ENCODE measurements around the gene SMIM28. TPM values are rescaled to one million over a fixed set of nuclear protein-coding genes. Genes with fewer than 3 reads are reported as not detected.

Gene SMIM28
- total RNA-seq, 2 donors from 2014 or later: not detected

DNA sequence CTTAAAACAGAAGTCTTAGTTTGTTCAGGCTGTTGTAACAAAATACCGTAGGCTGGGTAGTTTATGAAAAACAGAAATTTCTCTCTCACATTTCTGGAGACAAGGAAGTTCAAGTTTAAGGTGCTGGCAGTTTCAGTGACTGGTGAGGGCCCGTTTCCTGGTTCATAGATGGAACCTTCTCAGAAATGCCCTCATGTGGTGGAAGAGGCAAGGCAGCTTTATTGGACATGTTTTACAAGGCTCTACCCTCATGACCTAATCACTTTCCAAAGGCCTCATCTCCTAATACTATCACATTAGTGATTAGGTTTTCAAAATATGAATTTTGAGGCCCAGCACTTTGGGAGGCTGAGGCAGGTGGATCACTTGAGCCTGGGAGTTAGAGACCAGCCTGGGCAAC lies 28.7 kb downstream of the SMIM28 start:
- Mint-ChIP-seq H3K36me3 (ENCODE audit: low read depth) (peaks cover 68% of the 10 kb centered on the region), H3K9me3 (no peaks in the 10 kb centered on the region), H3K4me1 (peaks cover 24% of the 10 kb centered on the region), H3K27me3 (no peaks in the 10 kb centered on the region), H3K27ac (peak overlapping the region; percentile 63), H3K4me3 (peak overlapping the region; percentile 82)
- no peak for ATAC-seq (replicated peaks)

- no peaks in the 10 kb centered on the region for H3K27me3 Mint-ChIP-seq
- H3K4me3 Mint-ChIP-seq: peak overlapping the region; percentile 44
- peaks cover 91% of the 10 kb centered on the region for H3K36me3 Mint-ChIP-seq (ENCODE audit: low read depth)
- H3K9me3 Mint-ChIP-seq: no peaks in the 10 kb centered on the region
- peaks cover 26% of the 10 kb centered on the region for H3K4me1 Mint-ChIP-seq
- ATAC-seq (replicated peaks): no peak
- H3K27ac Mint-ChIP-seq: peak overlapping the region; percentile 65
Measured at GRCh38 chr6:138410048-138410735, 32.5 kb downstream of the SMIM28 start.

GRCh38 chr6:138410972-138411880 lies 33.5 kb downstream of the SMIM28 start:
- Mint-ChIP-seq H3K9me3 (no peaks in the 10 kb centered on the region), H3K4me1 (peaks cover 22% of the 10 kb centered on the region), H3K27me3 (no peaks in the 10 kb centered on the region), H3K27ac (peak overlapping the region; percentile 65), H3K36me3 (ENCODE audit: low read depth) (peaks cover 88% of the 10 kb centered on the region), H3K4me3 (peak overlapping the region; percentile 44)
- ATAC-seq (replicated peaks): peak; percentile 95

GRCh38 chr6:138415125-138415524 lies 37.4 kb downstream of the SMIM28 start:
- no peak overlapping the region for H3K27ac Mint-ChIP-seq
- peaks cover 13% of the 10 kb centered on the region for H3K4me1 Mint-ChIP-seq
- peaks cover 73% of the 10 kb centered on the region for H3K36me3 Mint-ChIP-seq (ENCODE audit: low read depth)
- no peak for ATAC-seq (replicated peaks)
- no peaks in the 10 kb centered on the region for H3K27me3 Mint-ChIP-seq
- no peak overlapping the region for H3K4me3 Mint-ChIP-seq
- H3K9me3 Mint-ChIP-seq: no peaks in the 10 kb centered on the region

GRCh38 chr6:138416206-138416605 lies 38.5 kb downstream of the SMIM28 start:
- Mint-ChIP-seq H3K9me3 (no peaks in the 10 kb centered on the region), H3K36me3 (ENCODE audit: low read depth) (peaks cover 63% of the 10 kb centered on the region), H3K4me1 (peaks cover 10% of the 10 kb centered on the region), H3K27ac (peak overlapping the region; percentile 6), H3K27me3 (no peaks in the 10 kb centered on the region), H3K4me3 (no peak overlapping the region)
- ATAC-seq (replicated peaks): no peak

DNA sequence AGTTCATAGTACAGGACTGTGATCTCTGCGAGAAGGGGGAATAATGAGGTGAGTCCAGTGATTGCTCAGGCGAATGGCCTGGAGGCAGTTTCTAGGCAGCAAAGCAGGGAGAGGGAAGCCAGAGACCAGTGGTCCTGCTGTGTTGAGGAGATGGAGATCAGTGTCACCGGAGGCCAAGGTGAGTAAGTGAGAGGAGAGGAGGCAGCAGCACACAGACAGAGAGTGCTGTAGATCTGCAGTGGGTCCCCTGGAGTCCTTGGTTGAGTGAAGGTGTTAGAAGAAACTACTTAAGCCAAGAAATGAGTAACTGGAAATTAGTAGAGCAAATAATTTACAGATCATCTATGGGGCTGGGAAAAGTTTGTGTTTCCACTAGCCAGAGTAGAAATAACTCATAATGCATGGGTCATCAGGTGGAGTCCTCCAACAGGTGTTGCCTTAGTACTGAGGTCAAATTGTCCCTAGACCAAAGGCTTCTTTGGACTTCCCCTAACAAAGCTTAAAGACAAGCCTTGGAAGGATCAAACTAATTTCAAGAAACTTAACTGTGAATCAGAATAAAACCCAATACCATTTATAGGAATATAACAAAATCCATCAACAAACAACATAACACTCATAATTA lies 39.9 kb downstream of the SMIM28 start:
- Mint-ChIP-seq H3K27me3 (no peaks in the 10 kb centered on the region), H3K27ac (peak overlapping the region; percentile 68)

GRCh38 chr6:138418118-138418742 lies 40.5 kb downstream of the SMIM28 start:
- Mint-ChIP-seq H3K4me3 (peak overlapping the region; percentile 2), H3K27me3 (no peaks in the 10 kb centered on the region), H3K27ac (peak overlapping the region; percentile 68), H3K9me3 (no peaks in the 10 kb centered on the region), H3K4me1 (peaks cover 6% of the 10 kb centered on the region), H3K36me3 (ENCODE audit: low read depth) (peaks cover 44% of the 10 kb centered on the region)
- ATAC-seq (replicated peaks): peak; percentile 67

More for the DNA sequence above, 39.9 kb downstream of the SMIM28 start:
- Mint-ChIP-seq H3K4me1 (peaks cover 6% of the 10 kb centered on the region), H3K9me3 (no peaks in the 10 kb centered on the region), H3K4me3 (peak overlapping the region; percentile 2), H3K36me3 (ENCODE audit: low read depth) (peaks cover 51% of the 10 kb centered on the region)
- peak; percentile 86 for ATAC-seq (replicated peaks)

GRCh38 chr6:138419766-138420165 lies 42.1 kb downstream of the SMIM28 start:
- ATAC-seq (replicated peaks): no peak
- Mint-ChIP-seq H3K36me3 (ENCODE audit: low read depth) (peaks cover 34% of the 10 kb centered on the region), H3K4me1 (peaks cover 6% of the 10 kb centered on the region), H3K27me3 (no peaks in the 10 kb centered on the region), H3K4me3 (no peak overlapping the region), H3K27ac (no peak overlapping the region), H3K9me3 (no peaks in the 10 kb centered on the region)

DNA sequence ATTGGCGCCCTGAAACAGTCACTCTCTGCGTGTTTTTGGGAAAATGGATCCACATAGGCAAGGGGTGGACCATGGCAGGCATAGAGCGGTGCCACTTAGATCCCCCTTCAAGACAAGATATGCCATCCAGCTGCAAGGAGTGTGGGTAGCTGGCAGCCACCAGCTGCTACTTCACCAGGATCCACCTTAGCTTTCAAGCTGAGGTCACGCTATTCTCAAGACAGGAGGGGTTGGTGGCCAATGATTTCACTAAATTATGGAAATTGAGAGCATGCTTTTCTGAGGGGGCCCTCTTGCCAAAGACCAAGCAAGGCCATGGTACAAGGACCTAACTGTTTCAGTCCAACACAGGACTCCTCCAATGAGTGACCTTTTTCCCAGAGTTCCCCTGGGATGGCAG lies 42.7 kb downstream of the SMIM28 start:
- no peak for ATAC-seq (replicated peaks)
- Mint-ChIP-seq H3K36me3 (ENCODE audit: low read depth) (peaks cover 30% of the 10 kb centered on the region), H3K27ac (no peak overlapping the region), H3K9me3 (no peaks in the 10 kb centered on the region), H3K4me3 (no peak overlapping the region), H3K27me3 (no peaks in the 10 kb centered on the region), H3K4me1 (peaks cover 6% of the 10 kb centered on the region)

DNA sequence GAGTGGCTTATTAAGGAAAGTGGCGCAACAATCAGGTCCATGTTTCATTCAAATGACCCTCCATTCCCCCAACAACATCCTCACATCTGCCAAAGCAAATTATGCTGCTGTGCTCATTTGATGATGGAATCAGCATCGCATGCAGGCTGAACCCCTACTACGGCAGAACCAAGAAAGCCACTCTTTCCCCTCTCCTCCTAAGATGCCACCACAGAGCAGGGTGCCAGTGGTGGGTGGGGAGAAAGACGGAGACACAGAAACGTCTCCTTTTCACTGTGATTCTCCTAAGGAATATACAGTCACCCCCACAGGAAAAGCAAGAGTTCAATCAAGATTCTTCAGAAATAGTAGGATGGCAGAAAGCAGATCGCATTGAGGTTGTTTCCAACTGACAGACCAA lies 43.4 kb downstream of the SMIM28 start:
- ATAC-seq (replicated peaks): no peak
- no peak overlapping the region for H3K4me3 Mint-ChIP-seq
- peaks cover 26% of the 10 kb centered on the region for H3K36me3 Mint-ChIP-seq (ENCODE audit: low read depth)
- no peaks in the 10 kb centered on the region for H3K27me3 Mint-ChIP-seq
- H3K27ac Mint-ChIP-seq: no peak overlapping the region
- H3K4me1 Mint-ChIP-seq: peaks cover 6% of the 10 kb centered on the region
- H3K9me3 Mint-ChIP-seq: no peaks in the 10 kb centered on the region

DNA sequence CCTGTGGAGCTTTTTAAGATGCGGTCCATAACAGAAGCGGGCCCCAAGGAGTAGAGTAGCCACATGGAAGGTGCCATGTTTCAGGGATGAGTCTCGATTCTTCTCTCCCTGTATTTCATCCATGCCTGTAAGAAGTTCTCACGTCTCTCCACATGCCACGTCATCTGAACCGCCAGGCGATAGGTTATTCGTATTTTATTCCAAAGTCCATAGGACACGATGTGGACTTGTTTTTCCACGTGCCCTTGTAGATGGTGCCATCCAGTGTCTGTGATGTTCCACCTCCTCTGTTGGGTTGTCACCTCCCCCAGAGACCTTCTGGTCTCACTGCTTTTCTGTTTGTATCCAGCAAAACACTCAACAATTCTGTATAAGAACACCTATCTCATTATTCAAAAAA lies 43.9 kb downstream of the SMIM28 start:
- Mint-ChIP-seq H3K36me3 (ENCODE audit: low read depth) (peaks cover 20% of the 10 kb centered on the region), H3K4me1 (peaks cover 6% of the 10 kb centered on the region), H3K9me3 (no peaks in the 10 kb centered on the region), H3K27ac (no peak overlapping the region), H3K27me3 (no peaks in the 10 kb centered on the region), H3K4me3 (no peak overlapping the region)
- no peak for ATAC-seq (replicated peaks)

DNA sequence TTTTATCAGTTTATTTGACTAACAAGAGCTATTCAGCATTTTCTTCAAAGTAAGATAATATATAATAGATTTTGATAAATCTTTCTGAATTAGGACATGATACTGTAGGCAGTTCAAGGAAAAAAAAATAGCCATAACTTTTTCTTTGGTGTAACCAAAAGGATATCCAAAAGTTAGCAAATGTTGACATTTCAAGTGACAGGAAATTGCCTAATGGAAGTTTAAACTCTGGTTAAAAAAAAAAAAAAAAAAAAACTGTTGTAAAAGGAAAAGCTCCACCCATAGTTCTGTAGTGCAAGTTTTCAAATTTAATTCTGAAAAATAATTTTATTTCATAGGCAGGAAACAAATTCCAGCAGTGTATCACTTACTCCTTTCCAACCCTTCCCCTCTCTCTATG lies 45.2 kb downstream of the SMIM28 start:
- Mint-ChIP-seq H3K4me1 (peaks cover 5% of the 10 kb centered on the region), H3K27me3 (no peaks in the 10 kb centered on the region), H3K36me3 (ENCODE audit: low read depth) (peaks cover 12% of the 10 kb centered on the region), H3K9me3 (no peaks in the 10 kb centered on the region), H3K4me3 (no peak overlapping the region), H3K27ac (no peak overlapping the region)
- no peak for ATAC-seq (replicated peaks)

- Mint-ChIP-seq H3K27me3 (no peaks in the 10 kb centered on the region), H3K27ac (no peak overlapping the region), H3K4me1 (no peaks in the 10 kb centered on the region), H3K4me3 (no peak overlapping the region), H3K36me3 (ENCODE audit: low read depth) (no peaks in the 10 kb centered on the region), H3K9me3 (no peaks in the 10 kb centered on the region)
- ATAC-seq (replicated peaks): no peak
Measured at GRCh38 chr6:138424004-138424904, 46.5 kb downstream of the SMIM28 start.
